IMR-90 (cell line): ENCODE results near the gene TTYH3. TPM values are rescaled to one million over a fixed set of nuclear protein-coding genes. Genes with fewer than 3 reads are reported as not detected.

Experiments
- ATAC-seq: fragments of 200-7000 bp; cut with Tn5 transposase; 2 replicates; pipeline ENCODE4 v1.9.1; 2020; ENCODE audit warnings: low read depth, mild to moderate bottlenecking, moderate library complexity
- BruUV-seq: library from RNA; stranded (reverse); fragments of 400-500 nt; replicated peaks from 2 replicates; lab custom pipeline; 2021; lab: Mats Ljungman, UMichigan
- CTCF ChIA-PET: fragments of 300-600 bp; formaldehyde crosslinking; extraction: SDS; loops from one replicate; lab custom pipeline; 2021; ENCODE audit warnings: antibody characterized with exemption; lab: Yijun Ruan, JAX
- POLR2A ChIA-PET: fragments of 300-600 bp; sonication (Branson Sonifier 250); formaldehyde crosslinking; loops from one replicate; lab custom pipeline; 2022; ENCODE audit warnings: antibody characterized with exemption; ENCODE audit not compliant: unreplicated experiment; lab: Charles Lee
- DNase-seq: peaks from one replicate; pipeline ENCODE4 v3.0.0; 2013
- H2AFZ ChIP-seq: replicated peaks from 2 replicates; pipeline ENCODE3; 2013; ENCODE audit warnings: low read length, mild to moderate bottlenecking; ENCODE audit not compliant: poor library complexity
- H2AK5ac ChIP-seq: 2 replicates; pipeline ENCODE4 v1.6.1; 2013; ENCODE audit warnings: low read depth, low read length, inconsistent platforms
- H2AK9ac ChIP-seq: replicated peaks from 2 replicates; pipeline ENCODE3; 2013; ENCODE audit warnings: mild to moderate bottlenecking, low read depth, low read length, moderate library complexity; ENCODE audit not compliant: poor library complexity
- H2BK120ac ChIP-seq: 2 replicates; pipeline ENCODE4 v1.6.1; 2013; ENCODE audit warnings: low read depth, low read length, inconsistent platforms
- H2BK15ac ChIP-seq: 3 replicates; pipeline ENCODE4 v1.6.1; 2013; ENCODE audit warnings: low read depth, low read length, inconsistent platforms
- H2BK20ac ChIP-seq: 2 replicates; pipeline ENCODE4 v1.6.1; 2013; ENCODE audit warnings: low read depth, mild to moderate bottlenecking, inconsistent platforms, low read length, moderate library complexity
- H2BK5ac ChIP-seq: 2 replicates; pipeline ENCODE4 v1.6.1; 2013; ENCODE audit warnings: mild to moderate bottlenecking, low read depth, low read length, inconsistent platforms; ENCODE audit not compliant: poor library complexity, severe bottlenecking
- H3K14ac ChIP-seq: replicated peaks from 2 replicates; pipeline ENCODE4 v1.6.1; 2013; ENCODE audit warnings: low read depth, low read length, inconsistent platforms
- H3K18ac ChIP-seq: 2 replicates; pipeline ENCODE4 v1.6.1; 2013; ENCODE audit warnings: low read depth, low read length, control low read depth
- H3K23ac ChIP-seq: 2 replicates; pipeline ENCODE4 v1.6.1; 2013; ENCODE audit warnings: low read depth, low read length, inconsistent platforms
- H3K27ac ChIP-seq: 2 replicates; pipeline ENCODE4 v1.5.1; 2013; ENCODE audit warnings: mild to moderate bottlenecking, control low read depth, low read length; ENCODE audit not compliant: insufficient read depth
- H3K27me3 ChIP-seq: 2 replicates; pipeline ENCODE4 v1.6.1; 2013; ENCODE audit warnings: low read length; ENCODE audit not compliant: control insufficient read depth, insufficient read depth
- H3K36me3 ChIP-seq: 2 replicates; pipeline ENCODE4 v1.6.1; 2013; ENCODE audit warnings: low read length, mixed read lengths; ENCODE audit not compliant: control insufficient read depth, insufficient read depth
- H3K4ac ChIP-seq: 2 replicates; pipeline ENCODE4 v1.6.1; 2013; ENCODE audit warnings: low read depth, low read length, inconsistent platforms
- H3K4me1 ChIP-seq: 2 replicates; pipeline ENCODE4 v1.6.1; 2013; ENCODE audit warnings: low read length, mixed read lengths; ENCODE audit not compliant: control insufficient read depth, insufficient read depth
- H3K4me2 ChIP-seq: 2 replicates; pipeline ENCODE4 v1.6.1; 2013; ENCODE audit warnings: low read depth, mild to moderate bottlenecking, control low read depth, low read length, moderate library complexity
- H3K4me3 ChIP-seq: 2 replicates; pipeline ENCODE4 v1.5.1; 2013; ENCODE audit warnings: low read depth, mild to moderate bottlenecking, control low read depth, low read length, moderate library complexity; ENCODE audit not compliant: insufficient read depth
- H3K56ac ChIP-seq: 2 replicates; pipeline ENCODE4 v1.6.1; 2013; ENCODE audit warnings: low read length, inconsistent platforms; ENCODE audit not compliant: insufficient read depth; ENCODE audit errors: extremely low read depth
- H3K79me1 ChIP-seq, 2 experiments: 2 replicates each; pipeline ENCODE4 v1.6.1; 2013; ENCODE audit warnings: low read length in 2 of 2, inconsistent platforms in 1 of 2, low read depth in 1 of 2
- H3K9ac ChIP-seq: 2 replicates; pipeline ENCODE4 v1.6.1; 2013; ENCODE audit warnings: low read depth, low read length, control low read depth
- H3K9me1 ChIP-seq: 2 replicates; pipeline ENCODE4 v1.6.1; 2013; ENCODE audit warnings: low read length, inconsistent platforms; ENCODE audit not compliant: insufficient read depth
- H3K9me3 ChIP-seq: 2 replicates; pipeline ENCODE4 v1.6.1; 2013; ENCODE audit warnings: low read length; ENCODE audit not compliant: control insufficient read depth, insufficient read depth
- H4K20me1 ChIP-seq: 2 replicates; pipeline ENCODE4 v1.6.1; 2013; ENCODE audit warnings: low read length, inconsistent platforms; ENCODE audit not compliant: insufficient read depth
- H4K5ac ChIP-seq: 2 replicates; pipeline ENCODE4 v1.6.1; 2013; ENCODE audit warnings: mild to moderate bottlenecking, low read depth, low read length, control low read depth
- H4K8ac ChIP-seq, 2 experiments: 2 replicates each; pipeline ENCODE4 v1.6.1; 2013; ENCODE audit warnings: low read depth in 2 of 2, low read length in 2 of 2, control low read depth in 1 of 2, inconsistent platforms in 1 of 2
- H4K91ac ChIP-seq: 2 replicates; pipeline ENCODE4 v1.6.1; 2013; ENCODE audit warnings: low read depth, low read length, inconsistent platforms; ENCODE audit not compliant: insufficient read depth
- BHLHE40 ChIP-seq: fragments of 150-350 bp; IDR thresholded peaks from 2 replicates; pipeline ENCODE4 v1.6.1; 2016; ENCODE audit warnings: mild to moderate bottlenecking, low read depth, low read length
- CEBPB ChIP-seq: IDR thresholded peaks from 2 replicates; pipeline ENCODE4 v1.6.1; 2012; ENCODE audit warnings: low read depth, low read length, improper control_type of control experiment
- FOS ChIP-seq: fragments of 150-350 bp; IDR thresholded peaks from 2 replicates; pipeline ENCODE4 v1.6.1; 2016; ENCODE audit warnings: low read depth, low read length
- MAFK ChIP-seq: IDR thresholded peaks from 2 replicates; pipeline ENCODE4 v1.6.1; 2012; ENCODE audit warnings: low read depth, low read length, improper control_type of control experiment
- MAZ ChIP-seq: IDR thresholded peaks from 2 replicates; pipeline ENCODE4 v1.6.1; 2012; ENCODE audit warnings: low read depth, mild to moderate bottlenecking, low read length, improper control_type of control experiment, moderate library complexity, borderline replicate concordance
- MXI1 ChIP-seq: IDR thresholded peaks from 2 replicates; pipeline ENCODE4 v1.6.1; 2012; ENCODE audit warnings: low read depth, mild to moderate bottlenecking, low read length, moderate library complexity, borderline replicate concordance
- NFE2L2 ChIP-seq: fragments of 150-350 bp; IDR thresholded peaks from 2 replicates; pipeline ENCODE4 v1.6.1; 2016; ENCODE audit warnings: low read depth, mild to moderate bottlenecking, low read length
- POLR2A ChIP-seq: IDR thresholded peaks from 2 replicates; pipeline ENCODE4 v1.6.1; 2012; ENCODE audit warnings: mild to moderate bottlenecking, low read depth, low read length
- RAD21 ChIP-seq: IDR thresholded peaks from 2 replicates; pipeline ENCODE4 v1.6.1; 2012; ENCODE audit warnings: low read length, improper control_type of control experiment
- RCOR1 ChIP-seq: IDR thresholded peaks from 2 replicates; pipeline ENCODE4 v1.6.1; 2012; ENCODE audit warnings: mild to moderate bottlenecking, low read length, improper control_type of control experiment; ENCODE audit not compliant: insufficient replicate concordance
- RFX5 ChIP-seq: IDR thresholded peaks from 2 replicates; pipeline ENCODE4 v1.8.0; 2012; ENCODE audit warnings: low read depth, mild to moderate bottlenecking, low read length, moderate library complexity
- SMC3 ChIP-seq: fragments of 150-350 bp; IDR thresholded peaks from 2 replicates; pipeline ENCODE4 v1.6.1; 2016; ENCODE audit warnings: low read depth, mild to moderate bottlenecking, antibody characterized with exemption, low read length, moderate library complexity
- WGBS, 2 experiments: methylation state at CpG; one replicate each; pipeline versions ENCODE4 v1.1.5 to v1.1.7; 2013; ENCODE audit warnings: missing lambda C conversion rate in 2 of 2; ENCODE audit not compliant: insufficient read length in 1 of 2; ENCODE audit errors: extremely low coverage in 2 of 2; 5-methylcytosine and 5-hydroxymethylcytosine counted together
- dilution Hi-C: fragments of 300-500 bp; cut with HindIII; formaldehyde crosslinking; loops from one replicate; pipeline ENCODE4 v1.14.3; 2018; ENCODE audit warnings: low sequenced_read_pairs; ENCODE audit not compliant: unreplicated experiment
- in situ Hi-C: fragments of 300-500 bp; cut with MboI; formaldehyde crosslinking; loops from 3 replicates; pipeline ENCODE4 v1.14.3; 2019; ENCODE audit warnings: low sequenced_read_pairs, inconsistent platforms, mixed read lengths
- intact Hi-C: fragments of 100-400 bp; cut with micrococcal nuclease; formaldehyde crosslinking; loops from 2 replicates; pipeline ENCODE4 v1.10.0; 2022
- polyA plus RNA-seq, 3 experiments: library from polyadenylated mRNA; depleted of rRNA; stranded (reverse); fragments of >200 nt; gene quantifications; 2 replicates each; pipeline ENCODE4 v1.2.3, GENCODE V29; 2012; ENCODE audit warnings: low replicate concordance in 1 of 3
- total RNA-seq: library from RNA; depleted of rRNA; stranded (reverse); fragments of >200 nt; gene quantifications from 2 replicates; pipeline ENCODE4 v1.2.3, GENCODE V29; 2012
- TF ChIP-seq, protein P1 (sequence below): conservative IDR thresholded peaks from 2 replicates; pipeline ENCODE4 v1.5.1; 2012; ENCODE audit warnings: mild to moderate bottlenecking, low read depth, low read length, improper control_type of control experiment

TTYH3 gene
- total and polyA plus RNA-seq, 2 of the 4 experiments (the other 2 are of a cell fraction): 5.6 to 82.6 TPM

DNA sequence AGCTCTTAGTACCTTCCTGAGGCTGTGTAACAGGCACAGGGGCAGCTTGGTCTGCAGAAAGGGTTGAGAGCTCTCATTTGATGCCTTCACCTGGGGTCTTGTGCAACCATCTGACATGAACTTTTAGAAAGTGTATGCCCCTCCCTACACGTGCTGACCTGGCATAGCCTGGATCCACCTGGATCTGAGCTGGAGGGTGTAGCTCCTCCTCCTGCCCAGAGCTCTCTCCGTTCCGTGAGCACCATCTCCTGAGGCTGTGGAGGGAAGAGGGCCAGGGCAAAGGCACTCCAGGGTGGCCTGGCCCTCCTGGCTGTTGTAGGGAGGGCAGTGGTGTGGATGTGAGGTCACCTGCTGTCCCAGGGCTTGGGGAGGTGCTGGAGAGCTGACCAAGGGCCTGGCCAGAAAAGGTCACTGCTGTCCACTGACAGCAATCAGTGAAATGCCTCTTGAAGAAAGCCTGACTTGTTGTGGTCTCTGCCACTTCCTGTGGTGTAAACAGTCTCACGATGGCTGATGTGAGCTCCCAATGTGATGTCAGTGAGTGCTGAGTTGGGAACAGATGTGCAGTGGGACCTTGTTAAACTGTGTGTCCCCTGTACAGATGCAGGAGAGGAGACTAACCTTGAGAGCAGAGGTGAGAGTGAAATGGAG, 79.2 kb downstream of the TTYH3 start (continued):
- TF ChIP-seq POLR2A: no peak

DNA sequence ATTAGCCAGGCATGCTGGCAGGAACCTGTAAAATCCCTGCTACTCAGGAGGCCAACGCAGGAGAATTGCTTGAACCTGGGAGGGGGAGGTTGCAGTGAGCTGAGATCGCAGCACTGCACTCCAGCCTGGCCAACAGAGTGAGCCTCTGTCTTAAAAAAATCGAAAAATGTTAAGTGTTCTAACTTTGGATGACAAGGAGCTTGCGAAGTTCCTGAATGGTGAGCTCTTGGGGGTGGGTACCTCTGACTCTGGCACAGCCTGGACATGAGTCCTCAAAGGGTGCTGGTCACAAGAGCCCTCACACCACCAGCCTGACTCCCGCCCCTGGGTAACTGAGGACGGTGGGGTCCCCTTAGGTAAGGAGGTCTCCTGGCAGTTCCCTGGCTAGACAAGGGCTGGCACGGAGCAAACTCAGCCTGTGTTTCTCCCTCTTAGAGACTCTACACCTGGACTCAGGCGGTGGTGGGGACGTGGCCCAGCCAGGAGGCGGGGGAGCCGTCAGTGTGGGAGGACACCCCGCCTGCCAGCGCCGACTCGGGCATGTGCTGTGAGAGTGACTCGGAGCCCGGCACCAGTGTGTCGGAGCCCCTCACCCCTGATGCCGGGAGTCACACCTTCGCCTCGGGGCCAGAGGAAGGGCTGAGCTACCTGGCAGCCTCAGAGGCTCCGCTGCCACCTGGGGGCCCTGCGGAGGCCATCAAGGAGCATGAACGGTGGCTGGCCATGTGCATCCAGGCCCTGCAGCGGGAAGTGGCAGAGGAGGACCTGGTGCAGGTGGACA, 80.3 kb downstream of the TTYH3 start:
- H2BK15ac ChIP-seq: no peak overlapping the region
- no peak overlapping the region for H3K18ac ChIP-seq
- H3K23ac ChIP-seq: no peak overlapping the region
- in situ Hi-C loops (no loop called here), intact Hi-C loops (no loop called here), dilution Hi-C loops (no loop called here)
- peaks cover 5% of the 10 kb centered on the region for H3K36me3 ChIP-seq
- no peak overlapping the region for H4K8ac ChIP-seq
- peaks cover 4% of the 10 kb centered on the region; the same call in 1 of the 2 replicates for H3K9me3 ChIP-seq
- no peaks in the 10 kb centered on the region; the same call in 1 of the 2 replicates for H4K20me1 ChIP-seq
- H3K27ac ChIP-seq: no peak overlapping the region
- ChIA-PET POLR2A (no interaction called here), CTCF (no interaction called here)
- no peak overlapping the region for H3K4me2 ChIP-seq
- no peaks in the 10 kb centered on the region for H3K27me3 ChIP-seq
- H3K9ac ChIP-seq: no peak overlapping the region
- no peak overlapping the region for H2BK20ac ChIP-seq
- peaks cover 0 to 11% of the 10 kb centered on the region in 2 experiments; a peak in 3 of 4 replicates for H3K79me1 ChIP-seq
- H4K91ac ChIP-seq: no peak overlapping the region
- H2AK5ac ChIP-seq: no peak overlapping the region; the same call in 1 of the 2 replicates
- H4K5ac ChIP-seq: no peak overlapping the region
- H3K4me1 ChIP-seq: peaks cover 4% of the 10 kb centered on the region; the same call in 1 of the 2 replicates
- ATAC-seq (no peak), DNase-seq (no peak)
- no peak overlapping the region for H2BK5ac ChIP-seq
- no peak overlapping the region for H2AK9ac ChIP-seq
- H3K56ac ChIP-seq: no peak overlapping the region
- no peak overlapping the region for H2AFZ ChIP-seq
- no TSS peak for BruUV-seq
- no peak overlapping the region for H3K4ac ChIP-seq
- WGBS, 2 experiments: 100% methylated on average over 2 of the region's 25 CpGs; no CpG with 5 or more reads in 1 of the 2 experiments
- no peak overlapping the region for H2BK120ac ChIP-seq
- no peak overlapping the region for H3K4me3 ChIP-seq
- H3K9me1 ChIP-seq: peaks cover 12% of the 10 kb centered on the region
- H3K14ac ChIP-seq: no peak overlapping the region
- no peak for TF ChIP-seq POLR2A
- TF ChIP-seq BHLHE40: no peak
- TF ChIP-seq RFX5: no peak
- no peak for TF ChIP-seq MAZ
- TF ChIP-seq FOS: no peak
- TF ChIP-seq RAD21: no peak
- TF ChIP-seq MXI1: no peak
- no peak for TF ChIP-seq NFE2L2
- no peak for TF ChIP-seq RCOR1
- no peak for TF ChIP-seq CEBPB
- TF ChIP-seq MAFK: no peak
- TF ChIP-seq, protein P1, sequence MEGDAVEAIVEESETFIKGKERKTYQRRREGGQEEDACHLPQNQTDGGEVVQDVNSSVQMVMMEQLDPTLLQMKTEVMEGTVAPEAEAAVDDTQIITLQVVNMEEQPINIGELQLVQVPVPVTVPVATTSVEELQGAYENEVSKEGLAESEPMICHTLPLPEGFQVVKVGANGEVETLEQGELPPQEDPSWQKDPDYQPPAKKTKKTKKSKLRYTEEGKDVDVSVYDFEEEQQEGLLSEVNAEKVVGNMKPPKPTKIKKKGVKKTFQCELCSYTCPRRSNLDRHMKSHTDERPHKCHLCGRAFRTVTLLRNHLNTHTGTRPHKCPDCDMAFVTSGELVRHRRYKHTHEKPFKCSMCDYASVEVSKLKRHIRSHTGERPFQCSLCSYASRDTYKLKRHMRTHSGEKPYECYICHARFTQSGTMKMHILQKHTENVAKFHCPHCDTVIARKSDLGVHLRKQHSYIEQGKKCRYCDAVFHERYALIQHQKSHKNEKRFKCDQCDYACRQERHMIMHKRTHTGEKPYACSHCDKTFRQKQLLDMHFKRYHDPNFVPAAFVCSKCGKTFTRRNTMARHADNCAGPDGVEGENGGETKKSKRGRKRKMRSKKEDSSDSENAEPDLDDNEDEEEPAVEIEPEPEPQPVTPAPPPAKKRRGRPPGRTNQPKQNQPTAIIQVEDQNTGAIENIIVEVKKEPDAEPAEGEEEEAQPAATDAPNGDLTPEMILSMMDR: no peak
- no peak for TF ChIP-seq SMC3
